ENCODE measurements around the gene RALGAPB.
"Not testable (repeated sequence)": the region's sequence is repeated elsewhere in the genome, so short reads cannot be mapped to it uniquely, and the experiment has no call there.

The RALGAPB gene

DNA sequence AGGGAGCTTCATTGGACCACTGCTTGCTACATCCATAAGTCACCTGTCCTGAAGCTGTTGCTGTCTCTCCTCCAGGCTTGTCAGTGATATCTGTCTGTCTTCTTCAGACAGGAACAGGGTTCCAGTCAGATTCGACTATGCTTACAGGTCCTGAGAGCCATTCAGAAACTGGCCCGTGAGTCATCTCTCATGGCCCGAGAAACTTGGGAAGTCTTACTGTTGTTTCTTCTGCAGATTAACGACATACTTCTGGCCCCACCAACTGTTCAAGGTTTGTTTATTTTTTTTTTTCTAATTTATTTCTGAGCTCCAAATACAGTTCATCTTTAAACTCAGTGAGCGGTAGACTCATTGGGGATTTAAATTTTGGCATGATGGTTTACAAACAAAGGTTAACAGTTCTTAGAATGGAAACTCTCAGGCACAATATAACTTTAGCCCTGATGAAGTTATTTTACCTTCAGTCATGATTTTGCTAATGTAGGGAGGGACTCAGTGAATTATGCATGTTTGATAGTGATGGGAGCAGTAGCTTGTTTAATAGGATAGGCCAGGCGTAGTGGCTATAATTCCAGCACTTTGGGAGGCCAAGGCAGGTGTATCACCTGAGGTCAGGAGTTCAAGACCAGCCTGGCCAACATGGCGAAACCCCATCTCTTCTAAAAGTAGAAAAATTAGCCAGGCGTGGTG is 24.7 kb downstream of the RALGAPB start:
- DNase-seq (ENCODE audit: low read depth in 2 of 2) = no peak

DNA sequence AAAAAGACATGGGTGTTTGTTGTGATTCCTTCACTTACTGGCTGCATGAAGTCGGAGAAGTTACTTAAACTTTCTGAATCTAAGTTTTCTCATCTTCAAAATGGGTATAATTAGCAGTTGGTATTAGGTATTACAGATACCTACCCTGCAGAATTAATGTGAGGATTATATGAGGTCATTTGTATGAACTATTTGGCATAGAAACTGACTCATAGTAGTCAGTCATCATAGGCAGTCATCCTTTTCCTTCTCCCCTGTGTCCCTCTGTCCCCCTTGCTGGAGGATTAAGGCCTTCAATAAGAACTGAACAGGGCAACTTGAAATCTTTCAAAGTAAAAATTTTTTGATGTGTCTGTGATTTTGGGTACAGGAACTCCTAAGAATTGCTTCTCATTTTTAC is 26.3 kb downstream of the RALGAPB start:
- no peak for DNase-seq (ENCODE audit: low read depth in 2 of 2)

- no peak for DNase-seq (ENCODE audit: low read depth in 2 of 2)
These were observed 26.7 kb downstream of the RALGAPB start for GRCh38 chr20:38499366-38499765.

DNA sequence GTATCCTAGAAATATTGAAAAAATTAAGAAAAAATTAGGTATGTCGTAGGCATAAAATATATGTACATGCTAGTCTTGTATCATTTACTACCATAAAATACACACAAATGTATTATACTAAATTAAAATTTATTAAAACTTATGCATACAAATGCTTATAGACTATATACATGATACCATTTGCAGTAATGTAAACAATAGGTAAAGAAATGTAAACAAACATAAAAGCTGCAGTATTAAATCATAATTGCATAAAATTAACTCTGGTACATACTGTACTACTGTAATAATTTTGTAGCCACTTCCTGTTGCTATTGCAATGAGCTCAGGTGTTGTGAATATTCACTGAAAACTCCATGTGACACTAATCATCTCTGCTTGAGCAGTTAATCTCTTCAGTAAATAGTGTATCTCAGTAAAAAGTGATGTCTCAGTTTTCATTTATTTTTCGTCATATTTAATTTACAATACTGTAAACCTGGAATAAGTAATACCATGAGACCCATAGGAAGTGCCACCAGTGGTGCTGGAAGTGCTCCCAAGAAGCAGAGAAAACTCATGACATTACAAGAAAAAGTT is 29.3 kb downstream of the RALGAPB start:
- no peak for DNase-seq (ENCODE audit: low read depth in 2 of 2)

GRCh38 chr20:38504368-38505090 is 31.9 kb downstream of the RALGAPB start:
- no peak for DNase-seq (ENCODE audit: low read depth in 2 of 2)

GRCh38 chr20:38505091-38505455 is 32.4 kb downstream of the RALGAPB start:
- no peak for DNase-seq (ENCODE audit: low read depth in 2 of 2)

- not testable (repeated sequence) for DNase-seq (ENCODE audit: low read depth in 2 of 2)
These were observed 39.1 kb downstream of the RALGAPB start for GRCh38 chr20:38511726-38512125.

- DNase-seq (ENCODE audit: low read depth in 2 of 2) = no peak
These were observed 41.5 kb downstream of the RALGAPB start for GRCh38 chr20:38514185-38514584.

GRCh38 chr20:38514947-38515346 is 42.3 kb downstream of the RALGAPB start:
- DNase-seq (ENCODE audit: low read depth in 2 of 2) = no peak

DNA sequence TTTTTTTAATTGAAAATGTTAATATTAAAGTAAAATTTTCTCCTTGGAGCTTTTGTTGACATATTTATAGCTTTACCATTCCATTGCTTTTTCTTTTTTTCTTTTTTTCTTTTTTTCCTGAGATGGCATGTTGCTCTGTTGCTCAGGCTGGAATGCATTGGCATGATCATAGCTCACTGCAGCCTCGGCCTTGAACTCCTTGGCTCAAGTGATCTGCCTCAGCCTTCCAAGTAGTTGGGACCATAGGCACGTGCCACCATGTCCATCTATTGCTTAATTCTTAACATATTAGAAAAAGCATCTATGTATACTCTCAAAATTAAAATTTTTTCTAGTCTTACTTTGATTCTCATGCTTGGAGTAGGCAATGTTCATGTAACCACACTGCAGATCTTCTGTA is 43.0 kb downstream of the RALGAPB start:
- no peak for DNase-seq (ENCODE audit: low read depth in 2 of 2)

- no peak for DNase-seq (ENCODE audit: low read depth in 2 of 2)
These were observed 46.8 kb downstream of the RALGAPB start for GRCh38 chr20:38519426-38519825.

DNA sequence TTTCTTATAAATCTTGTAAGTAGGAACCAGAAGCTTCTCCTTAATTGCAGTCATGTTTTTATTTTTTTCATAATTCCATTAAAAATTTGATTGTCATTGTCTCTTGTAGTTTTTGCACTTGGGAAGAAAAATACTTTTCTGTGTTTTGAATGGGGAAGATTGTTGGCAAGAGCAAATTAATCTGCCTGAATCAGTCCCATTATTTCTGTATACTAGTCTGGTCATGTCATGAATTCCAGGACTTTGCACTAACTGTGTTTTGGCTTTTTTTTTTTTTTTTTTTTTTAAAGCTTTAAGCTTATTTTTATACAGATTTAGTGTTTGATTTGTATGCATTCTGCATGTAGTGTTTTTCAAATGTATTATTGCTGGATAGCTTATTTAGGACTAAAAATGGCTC is 47.6 kb downstream of the RALGAPB start:
- no peak for DNase-seq (ENCODE audit: low read depth in 2 of 2)

GRCh38 chr20:38523697-38524096 is 51.1 kb downstream of the RALGAPB start:
- peak in 1 of 2 experiments; percentile 8 for DNase-seq (ENCODE audit: low read depth in 2 of 2)

- no peak for DNase-seq (ENCODE audit: low read depth in 2 of 2)
These were observed 55.5 kb downstream of the RALGAPB start for GRCh38 chr20:38528167-38528566.

GRCh38 chr20:38531021-38531420 is 58.4 kb downstream of the RALGAPB start:
- no peak for DNase-seq (ENCODE audit: low read depth in 2 of 2)

DNA sequence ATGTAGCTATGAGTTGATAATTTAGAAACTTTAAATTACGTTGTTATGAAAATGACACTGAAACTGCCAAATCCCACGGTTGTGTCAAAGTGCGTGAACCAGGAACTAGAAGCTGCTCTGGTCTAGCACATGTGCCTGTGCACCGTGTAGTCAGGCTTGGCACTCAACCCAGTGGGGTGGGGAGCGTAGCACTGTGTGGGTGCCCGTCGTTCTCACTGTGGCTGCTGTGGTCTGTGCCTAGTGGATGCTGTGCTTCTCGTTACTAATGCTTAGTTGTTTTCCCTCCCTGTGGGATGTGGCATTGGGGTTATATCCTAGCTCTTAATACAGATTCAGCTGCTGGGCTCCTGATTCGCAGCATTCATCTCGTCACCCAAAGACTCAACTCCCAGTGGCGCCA is 62.1 kb downstream of the RALGAPB start:
- DNase-seq (ENCODE audit: low read depth in 2 of 2) = no peak

- DNase-seq (ENCODE audit: low read depth in 2 of 2) = peak; percentile 5 to 10
These were observed 63.7 kb downstream of the RALGAPB start for GRCh38 chr20:38536310-38536709.

- no peak for DNase-seq (ENCODE audit: low read depth in 2 of 2)
These were observed 64.5 kb downstream of the RALGAPB start for GRCh38 chr20:38537176-38537575.

DNA sequence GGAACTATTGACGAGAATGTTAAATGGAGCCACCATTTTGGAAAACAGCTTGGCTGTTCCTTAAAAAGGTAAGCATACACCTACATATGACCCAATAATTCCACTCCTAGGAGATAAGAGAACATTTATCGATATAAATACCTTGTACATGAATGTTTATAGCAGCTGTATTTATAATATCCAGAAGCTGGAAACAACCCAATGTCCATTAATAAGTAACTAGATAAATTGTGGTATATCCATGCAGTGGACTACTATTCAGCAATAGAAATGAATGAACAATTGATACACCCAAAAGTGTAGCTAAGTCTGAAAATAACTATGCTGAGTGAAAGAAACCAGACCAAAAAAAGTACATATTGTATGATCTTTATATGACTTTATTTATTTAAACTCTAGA is 66.1 kb downstream of the RALGAPB start:
- DNase-seq (ENCODE audit: low read depth in 2 of 2) = no peak

DNA sequence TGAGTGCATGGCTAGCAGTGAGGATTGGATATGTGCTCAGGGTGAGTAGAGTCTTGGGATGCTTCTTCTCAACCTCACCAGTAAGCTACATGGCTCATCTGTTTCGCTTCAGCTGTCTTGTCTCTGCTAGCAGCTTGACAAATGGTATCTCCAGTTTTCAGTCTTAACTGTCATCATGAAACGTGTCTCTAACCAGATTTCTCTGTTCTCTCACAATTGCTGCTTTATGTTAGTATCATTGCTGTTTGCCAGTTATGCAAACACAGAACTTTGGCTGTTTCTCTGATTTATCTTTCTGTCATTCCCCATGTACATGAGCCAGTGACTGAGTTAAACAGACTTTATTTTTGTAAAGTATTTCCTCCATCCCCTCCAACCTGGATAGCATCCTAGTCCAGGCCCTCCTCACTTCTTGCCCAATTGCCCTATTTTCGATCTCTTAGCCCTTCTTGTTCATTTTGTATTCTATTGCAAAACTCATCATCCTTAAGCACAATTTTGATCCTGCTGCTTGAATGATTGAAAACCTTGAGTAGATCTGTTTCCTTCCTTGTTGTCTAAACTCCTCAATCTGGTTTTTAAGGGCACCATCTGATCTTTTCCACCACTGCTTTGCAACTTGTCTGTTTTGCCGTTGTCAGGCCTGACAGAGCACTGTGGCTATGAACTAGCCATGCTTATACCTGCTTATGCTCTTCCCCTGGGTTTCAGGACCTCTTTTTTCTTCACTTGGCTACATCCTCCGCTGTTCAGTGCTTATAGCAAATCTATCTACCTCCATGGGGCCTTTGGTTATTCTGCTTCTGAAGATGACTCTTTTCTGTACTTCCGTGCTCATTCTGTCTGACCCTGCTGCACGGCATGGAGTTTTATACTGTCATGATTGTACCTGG is 70.6 kb downstream of the RALGAPB start:
- DNase-seq (ENCODE audit: low read depth in 2 of 2) = no peak

DNA sequence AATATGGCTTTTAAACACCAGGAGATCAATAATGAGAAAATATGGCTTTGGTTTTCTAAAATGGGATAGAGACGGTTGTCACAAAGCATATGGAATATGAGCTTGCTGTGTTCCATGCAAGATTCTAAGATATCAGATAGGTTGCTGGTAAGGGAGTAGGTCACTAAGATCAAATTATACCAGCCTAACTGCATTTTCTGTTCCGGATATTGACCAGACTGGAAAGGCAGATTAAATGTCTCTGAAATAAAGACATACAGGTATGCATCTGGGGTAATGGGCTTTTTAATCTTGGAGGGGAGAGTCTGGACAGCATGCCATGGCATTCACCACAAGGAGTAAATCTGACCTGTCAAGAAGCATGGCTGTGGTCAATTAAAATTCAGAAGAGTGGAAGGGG is 73.1 kb downstream of the RALGAPB start:
- DNase-seq (ENCODE audit: low read depth in 2 of 2) = no peak
